PC-3 (cell line): ENCODE results near the gene ARG1.

Experiments used
- EZH2phosphoT487 ChIP-seq: fragments of 300-600 bp; sonication (generic); IDR thresholded peaks from 2 replicates; pipeline ENCODE4 v1.6.1; 2018; ENCODE audit warnings: mild to moderate bottlenecking, antibody characterized with exemption, low read length, borderline replicate concordance
- TF ChIP-seq, protein P1 (sequence below): fragments of 300-600 bp; sonication (generic); conservative IDR thresholded peaks from 2 replicates; pipeline ENCODE4 v1.5.1; 2017; ENCODE audit warnings: antibody characterized with exemption, low read depth, mild to moderate bottlenecking, low read length

DNA sequence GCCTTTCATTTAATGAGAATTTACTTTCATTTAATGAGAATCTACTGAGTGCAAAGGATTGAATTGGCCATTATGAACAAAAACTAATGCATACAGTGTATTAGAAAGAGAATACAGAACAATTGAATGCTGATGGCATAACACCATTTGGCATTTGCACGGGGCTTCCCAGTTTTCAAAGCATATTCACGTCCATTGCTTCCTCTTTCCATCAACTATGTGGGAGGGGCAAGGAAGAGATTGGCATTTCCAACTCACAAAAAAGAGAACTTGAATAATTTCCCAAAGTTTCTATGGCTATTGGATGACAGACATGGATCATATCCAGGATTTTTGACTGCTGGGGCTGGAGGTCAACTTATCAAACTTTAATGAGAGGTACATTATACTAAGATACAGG, 23.2 kb upstream of the ARG1 start:
- TF ChIP-seq, protein P1, sequence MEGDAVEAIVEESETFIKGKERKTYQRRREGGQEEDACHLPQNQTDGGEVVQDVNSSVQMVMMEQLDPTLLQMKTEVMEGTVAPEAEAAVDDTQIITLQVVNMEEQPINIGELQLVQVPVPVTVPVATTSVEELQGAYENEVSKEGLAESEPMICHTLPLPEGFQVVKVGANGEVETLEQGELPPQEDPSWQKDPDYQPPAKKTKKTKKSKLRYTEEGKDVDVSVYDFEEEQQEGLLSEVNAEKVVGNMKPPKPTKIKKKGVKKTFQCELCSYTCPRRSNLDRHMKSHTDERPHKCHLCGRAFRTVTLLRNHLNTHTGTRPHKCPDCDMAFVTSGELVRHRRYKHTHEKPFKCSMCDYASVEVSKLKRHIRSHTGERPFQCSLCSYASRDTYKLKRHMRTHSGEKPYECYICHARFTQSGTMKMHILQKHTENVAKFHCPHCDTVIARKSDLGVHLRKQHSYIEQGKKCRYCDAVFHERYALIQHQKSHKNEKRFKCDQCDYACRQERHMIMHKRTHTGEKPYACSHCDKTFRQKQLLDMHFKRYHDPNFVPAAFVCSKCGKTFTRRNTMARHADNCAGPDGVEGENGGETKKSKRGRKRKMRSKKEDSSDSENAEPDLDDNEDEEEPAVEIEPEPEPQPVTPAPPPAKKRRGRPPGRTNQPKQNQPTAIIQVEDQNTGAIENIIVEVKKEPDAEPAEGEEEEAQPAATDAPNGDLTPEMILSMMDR, result no peak
- no peak for TF ChIP-seq EZH2phosphoT487
